Middle frontal gyrus (tissue), 1 donor: ENCODE results near the gene NANOGP8.

Experiments used
- DNase-seq: peaks from one replicate; pipeline ENCODE4 v3.0.0-alpha.2; 2015; ENCODE audit warnings: low spot score; ENCODE audit errors: extremely low spot score

The NANOGP8 gene

DNA sequence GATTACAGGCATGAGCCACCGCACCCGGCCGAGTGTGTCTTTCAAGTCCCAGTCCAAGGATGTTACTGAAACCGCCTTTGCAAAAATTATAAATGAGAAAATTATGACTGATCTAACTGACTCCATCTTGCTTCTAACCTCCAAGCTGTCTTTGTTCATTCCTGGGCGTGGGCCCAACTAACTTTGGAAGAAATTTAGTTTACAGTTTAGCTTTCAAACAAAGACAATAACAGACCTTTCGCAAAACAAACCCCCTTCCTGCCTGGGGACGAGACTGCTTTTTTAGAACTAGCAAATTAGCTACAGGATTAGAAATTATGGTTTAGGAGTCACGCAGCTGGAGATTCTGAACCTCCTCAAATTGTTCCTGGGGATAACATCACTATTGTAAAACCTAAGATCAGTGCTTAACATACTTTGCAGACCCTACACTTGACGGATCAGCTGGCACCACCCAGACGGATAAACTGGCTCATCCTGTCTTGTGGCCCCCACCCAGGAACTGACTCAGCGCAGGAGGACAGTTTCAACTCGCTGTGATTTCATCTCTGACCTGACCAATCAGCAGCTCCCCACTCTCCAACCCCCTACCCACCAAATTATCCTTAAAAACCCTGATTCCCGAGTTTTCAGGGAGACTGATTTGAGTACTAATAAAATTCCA, 23.8 kb downstream of the NANOGP8 start:
- no peak for DNase-seq

DNA sequence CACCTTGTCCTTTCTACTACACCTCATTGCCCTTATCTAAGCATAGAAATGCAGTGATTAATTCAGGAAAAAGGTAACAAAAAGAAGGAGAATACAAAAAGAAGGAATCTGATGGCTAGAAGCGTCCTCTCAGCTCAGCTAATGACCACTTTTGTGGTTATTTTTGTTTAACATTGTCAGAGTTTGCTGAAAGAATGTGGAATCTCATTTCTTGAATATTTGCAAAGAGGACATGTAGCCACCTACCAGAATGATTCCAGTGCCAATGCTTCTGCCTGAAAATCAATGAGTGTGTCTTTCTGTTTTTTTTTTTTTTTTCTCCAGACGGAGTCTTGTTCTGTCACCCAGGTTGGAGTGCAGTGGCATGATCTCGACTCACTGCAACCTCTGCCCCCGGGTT, 24.5 kb downstream of the NANOGP8 start:
- no peak for DNase-seq

DNA sequence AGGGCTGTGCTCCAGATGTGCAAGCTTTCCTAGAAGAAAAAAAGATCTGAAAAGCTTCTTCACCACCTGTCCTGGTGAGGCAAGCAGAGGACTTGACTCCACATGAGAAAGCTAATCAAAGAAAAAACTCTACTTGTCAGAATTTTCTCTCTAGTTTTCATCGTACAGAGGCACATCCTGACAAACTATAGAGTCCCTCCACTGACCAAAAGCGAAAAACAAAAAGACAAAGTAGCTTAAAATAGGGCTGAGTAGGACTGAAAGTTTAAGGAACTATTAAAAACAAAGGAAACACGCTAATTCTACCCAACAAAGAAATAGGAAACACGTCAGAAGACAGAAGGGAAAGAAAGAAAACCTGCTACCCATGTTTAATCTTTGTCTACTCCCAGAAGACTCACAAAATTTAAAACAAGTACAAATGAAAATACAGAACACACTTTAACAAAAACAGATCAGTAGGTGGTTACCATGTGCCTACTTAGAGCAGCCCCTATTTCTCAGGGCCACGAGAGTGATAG, 26.5 kb downstream of the NANOGP8 start:
- no peak for DNase-seq

DNA sequence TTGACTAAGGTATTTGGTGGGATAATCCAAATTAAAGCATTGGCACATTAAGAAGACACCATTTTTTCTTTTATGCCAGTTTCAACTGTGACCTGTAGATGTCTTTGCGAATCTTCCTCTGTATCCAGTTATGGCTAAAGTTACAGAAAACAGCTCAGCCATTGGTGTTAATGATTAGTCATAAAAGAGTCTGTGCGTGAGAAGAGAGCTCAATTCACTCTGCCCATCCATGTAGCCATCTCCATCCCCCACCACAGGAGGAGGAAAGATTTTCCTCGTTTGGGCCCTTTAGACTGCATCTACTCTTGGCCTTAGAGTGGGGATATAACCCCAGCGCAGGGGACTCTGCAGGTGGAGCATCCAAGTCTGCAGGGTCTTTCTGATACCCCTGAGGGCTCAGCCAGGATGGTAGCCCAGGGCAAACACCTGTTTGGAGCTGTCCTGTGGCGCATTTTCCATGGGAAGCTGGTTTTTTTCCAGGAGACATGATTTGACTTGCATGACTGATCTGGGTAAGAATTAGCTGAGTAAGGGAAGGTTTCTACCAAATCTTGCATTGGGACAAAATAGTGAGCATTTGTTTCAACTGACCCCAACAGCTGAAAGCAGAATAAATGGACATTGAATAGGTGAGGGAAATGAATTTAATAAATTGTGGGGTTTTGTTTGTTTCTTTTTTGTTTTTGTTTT, 29.5 kb downstream of the NANOGP8 start:
- no peak for DNase-seq

DNA sequence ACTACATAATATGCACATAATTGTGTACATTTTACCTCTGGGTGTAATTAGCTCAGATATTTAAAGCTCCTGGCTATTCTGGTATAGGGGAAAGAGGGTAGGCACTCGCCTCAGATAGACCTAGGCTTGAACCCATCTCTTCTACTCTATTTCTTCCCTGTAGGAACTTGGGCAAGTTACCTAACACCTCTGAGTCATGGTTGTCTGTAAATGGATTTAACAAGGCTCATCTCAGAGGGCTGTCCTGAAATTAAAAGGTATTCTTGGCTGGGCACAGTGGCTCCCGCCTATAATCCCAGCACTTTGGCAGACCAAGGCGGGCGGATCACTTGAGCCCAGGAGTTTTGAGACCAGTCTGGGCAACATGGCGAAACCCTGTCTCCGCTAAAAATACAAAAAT, 30.7 kb downstream of the NANOGP8 start:
- DNase-seq: no peak

DNA sequence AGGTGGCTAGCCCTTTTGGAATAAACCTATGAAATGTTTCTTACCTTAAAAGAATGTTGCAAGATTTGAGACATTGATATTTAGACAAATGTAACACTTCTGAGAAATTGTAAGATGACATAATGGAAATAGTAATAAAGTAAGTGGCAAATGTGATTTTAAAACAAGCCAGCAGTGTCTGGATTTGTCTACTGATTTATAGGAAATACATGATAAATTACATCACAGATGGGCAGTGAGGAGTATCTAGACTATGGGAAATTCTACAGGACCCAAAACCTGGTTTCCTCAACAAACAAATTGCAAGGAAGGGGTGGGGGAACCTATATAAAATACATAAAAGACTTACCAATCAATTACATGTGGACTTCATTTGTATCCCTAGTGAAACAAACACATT, 37.1 kb downstream of the NANOGP8 start:
- no peak for DNase-seq

DNA sequence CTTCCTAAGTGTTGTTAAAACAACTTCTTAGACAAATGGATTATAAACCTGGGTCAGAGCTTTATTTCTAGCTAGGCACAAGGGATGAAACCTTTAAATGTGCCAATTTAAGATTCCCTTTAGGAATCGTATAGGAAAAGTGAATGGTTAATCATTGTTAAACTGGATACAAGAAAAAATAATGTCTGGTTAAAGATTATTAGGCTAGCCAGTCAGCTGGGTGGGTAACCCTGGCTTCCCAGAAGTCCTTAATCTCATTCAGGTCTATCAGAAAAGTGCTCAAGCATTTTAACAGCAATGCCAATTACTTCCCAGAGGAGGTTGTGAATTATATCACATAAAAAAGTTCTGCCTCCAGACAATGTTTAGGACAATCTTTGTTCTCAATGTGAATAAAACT, 37.6 kb downstream of the NANOGP8 start:
- DNase-seq: no peak

DNA sequence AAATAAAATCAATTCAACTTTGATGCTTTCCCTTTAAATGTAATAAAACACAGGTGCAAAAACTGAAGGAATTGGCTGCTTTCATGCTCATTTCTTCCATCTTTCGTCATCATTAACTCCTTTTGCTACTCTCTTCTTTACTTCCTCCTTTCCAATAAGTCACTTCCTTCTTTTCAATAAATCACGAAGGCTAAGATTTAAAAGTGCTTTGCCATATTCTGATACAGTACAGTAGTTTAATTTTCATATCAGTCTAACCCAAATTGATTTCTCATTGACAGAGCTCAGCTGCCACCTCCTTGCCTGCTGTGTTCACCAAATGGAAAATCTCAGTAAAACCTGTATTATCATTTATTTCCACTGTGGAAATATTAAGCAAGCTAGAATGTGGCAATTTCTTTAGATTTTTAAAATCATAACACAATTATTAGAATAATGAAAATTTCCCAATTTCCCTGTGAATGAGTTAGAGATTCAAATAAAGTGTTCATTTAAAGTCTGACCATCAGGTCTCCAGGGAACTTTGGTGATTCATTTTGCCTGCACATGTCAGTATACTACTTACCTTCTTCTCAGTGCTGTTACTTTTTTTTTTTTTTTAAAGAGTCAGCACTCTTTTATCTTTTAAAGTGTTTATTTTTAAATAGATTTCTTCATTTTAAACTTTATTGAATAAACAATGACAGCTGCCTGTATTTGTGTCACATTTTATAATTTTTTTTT, 41.6 kb downstream of the NANOGP8 start:
- DNase-seq: no peak

DNA sequence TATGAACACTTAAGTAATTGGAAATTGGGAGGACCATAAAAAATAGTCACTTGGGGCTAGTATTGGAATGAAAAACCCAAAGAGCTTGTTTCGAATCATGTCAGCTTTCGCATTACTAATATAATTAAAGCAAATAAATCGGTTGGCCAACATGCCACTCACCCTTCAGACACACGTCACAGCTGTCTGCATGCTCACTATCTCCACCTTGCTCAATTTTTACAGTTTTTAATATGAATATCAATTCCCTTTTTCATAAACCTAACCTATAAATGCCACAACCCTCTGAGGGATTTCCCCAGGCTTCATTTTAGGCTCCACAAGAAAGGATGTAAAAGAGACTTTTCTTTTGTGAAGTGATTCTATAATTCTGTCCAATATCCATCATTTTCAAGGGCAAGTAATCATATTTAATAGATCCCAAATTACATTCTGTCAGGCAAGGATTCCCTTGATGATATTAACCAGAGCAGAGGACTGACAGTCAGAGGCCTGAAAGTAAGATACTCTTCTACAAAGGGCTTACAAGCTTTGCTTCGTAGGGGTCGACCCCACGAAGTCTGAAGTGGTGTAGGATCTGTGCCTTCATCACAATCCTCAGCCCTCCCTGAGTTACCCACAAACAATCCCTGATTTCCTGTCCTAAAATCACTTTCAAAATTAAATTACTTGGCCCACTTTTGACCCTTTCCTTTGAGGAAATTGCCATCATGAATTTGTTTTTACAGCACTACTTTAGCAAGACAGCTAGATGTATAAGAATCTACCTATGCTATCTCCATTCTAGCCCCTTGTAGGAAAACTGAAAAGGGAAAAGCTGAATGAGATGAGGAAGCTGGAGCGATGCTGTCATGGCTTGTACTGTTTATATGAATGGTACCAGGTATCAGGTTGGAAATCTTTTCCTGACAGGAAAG, 44.5 kb downstream of the NANOGP8 start:
- no peak for DNase-seq

DNA sequence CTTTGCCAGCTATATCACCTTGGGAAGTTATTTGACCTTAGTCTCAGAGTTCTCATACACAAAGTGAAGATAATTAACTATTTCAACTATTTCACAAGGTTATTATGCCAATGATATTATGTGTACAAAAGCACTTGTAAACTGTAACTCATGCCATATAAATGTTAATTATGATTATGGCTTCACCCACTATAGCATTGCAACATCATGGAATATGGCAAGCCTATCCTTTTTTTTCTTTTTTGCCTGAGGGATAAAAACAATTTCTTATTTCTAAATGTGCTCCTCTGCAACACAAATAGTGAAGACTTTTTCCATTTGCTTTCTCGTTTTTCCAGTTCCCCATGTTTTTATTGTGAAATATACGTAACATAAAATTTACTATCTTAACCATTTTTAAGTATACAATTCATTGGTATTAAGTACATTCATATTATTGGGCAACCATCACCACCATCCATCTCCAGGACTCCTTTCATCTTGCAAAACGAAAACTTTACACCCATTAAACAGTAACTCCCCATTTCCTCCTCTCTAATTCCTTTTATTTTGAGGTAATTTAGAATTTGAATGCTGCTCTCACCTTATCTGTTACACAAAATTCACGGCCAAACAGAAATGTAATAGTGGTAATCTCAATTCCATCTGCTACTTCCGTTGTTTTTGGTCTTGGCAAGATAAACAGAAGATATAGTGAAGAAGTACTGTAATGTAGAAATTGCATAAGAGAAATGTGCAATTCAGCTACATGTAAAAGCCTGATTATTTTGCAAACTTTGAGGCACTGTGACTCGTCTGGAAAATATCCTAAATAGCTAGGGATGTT, 46.3 kb downstream of the NANOGP8 start:
- DNase-seq: no peak
